GM12892 (cell line): ENCODE results near the gene TPPP3.

Experiments
- POLR2A ChIP-seq: IDR thresholded peaks from 2 replicates; pipeline ENCODE4 v1.6.1; 2011; ENCODE audit warnings: low read depth, low read length, control low read depth
- POLR2AphosphoS5 ChIP-seq: IDR thresholded peaks from 2 replicates; pipeline ENCODE4 v1.6.1; 2011; ENCODE audit warnings: low read depth, low read length, control low read depth
- TAF1 ChIP-seq: IDR thresholded peaks from 2 replicates; pipeline ENCODE4 v1.6.1; 2011; ENCODE audit warnings: low read depth, mild to moderate bottlenecking, control low read depth, low read length, borderline replicate concordance

DNA sequence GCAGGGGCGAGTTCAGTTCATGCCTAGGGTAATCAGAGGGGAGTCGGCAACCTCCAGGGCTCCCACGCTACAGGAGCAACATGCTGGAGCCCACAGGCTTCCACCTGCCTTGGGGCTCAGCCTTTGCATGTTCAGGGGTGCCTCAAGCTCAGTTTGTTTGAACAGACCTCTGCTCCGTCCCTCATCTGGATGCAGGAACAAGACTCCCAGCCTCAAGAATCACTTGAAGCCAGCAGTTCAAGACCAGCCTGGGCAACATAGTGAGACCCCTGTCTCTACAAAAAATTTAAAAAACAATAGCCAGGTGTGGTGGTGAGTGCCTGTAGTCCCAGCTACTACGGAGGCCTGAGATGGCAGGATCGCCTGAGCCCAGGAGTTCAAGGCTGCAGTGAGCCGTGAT, 32.7 kb upstream of the TPPP3 start:
- TF ChIP-seq POLR2A: no peak
- TF ChIP-seq POLR2AphosphoS5: no peak
- no peak for TF ChIP-seq TAF1
